SJSA1 (cell line): ENCODE data around the gene ZNF350. TPM values are rescaled to one million over a fixed set of nuclear protein-coding genes. Genes with fewer than 3 reads are reported as not detected.
"Not testable (repeated sequence)": the region's sequence is repeated elsewhere in the genome, so short reads cannot be mapped to it uniquely, and the experiment has no call there.

Experiments used
- DNase-seq, 2 experiments: peaks; one replicate each; pipeline ENCODE4 v3.0.0-alpha.2; 2015 to 2020; ENCODE audit warnings: low spot score in 2 of 2, low read depth in 1 of 2
- H3K27ac ChIP-seq: fragments of 250-450 bp; sonication (Bioruptor Pico); 2 replicates; pipeline ENCODE4 v1.5.1; 2020; ENCODE audit warnings: mild to moderate bottlenecking, moderate library complexity
- H3K27me3 ChIP-seq: fragments of 250-450 bp; sonication (Bioruptor Pico); replicated peaks from 2 replicates; pipeline ENCODE4 v1.5.1; 2020; ENCODE audit warnings: mild to moderate bottlenecking, moderate library complexity
- H3K36me3 ChIP-seq: fragments of 250-450 bp; sonication (Bioruptor Pico); 2 replicates; pipeline ENCODE4 v1.5.1; 2020; ENCODE audit warnings: mild to moderate bottlenecking
- H3K4me1 ChIP-seq: fragments of 250-450 bp; sonication (Bioruptor Pico); replicated peaks from 2 replicates; pipeline ENCODE4 v1.6.1; 2021; ENCODE audit warnings: mild to moderate bottlenecking
- H3K4me3 ChIP-seq: fragments of 250-450 bp; sonication (Bioruptor Pico); 2 replicates; pipeline ENCODE4 v1.5.1; 2020; ENCODE audit warnings: mild to moderate bottlenecking
- H3K9me3 ChIP-seq: fragments of 250-450 bp; sonication (Bioruptor Pico); replicated peaks from 2 replicates; pipeline ENCODE4 v1.5.1; 2020; ENCODE audit warnings: mild to moderate bottlenecking
- total RNA-seq: library from RNA; depleted of rRNA; stranded (reverse); fragments of >200 nt; shearing (Covaris generic); gene quantifications from 2 replicates; pipeline ENCODE4 v1.2.3, GENCODE V29; 2014

ZNF350 gene
- total RNA-seq, 1 experiment from 2014 or later = 2.9 TPM

DNA sequence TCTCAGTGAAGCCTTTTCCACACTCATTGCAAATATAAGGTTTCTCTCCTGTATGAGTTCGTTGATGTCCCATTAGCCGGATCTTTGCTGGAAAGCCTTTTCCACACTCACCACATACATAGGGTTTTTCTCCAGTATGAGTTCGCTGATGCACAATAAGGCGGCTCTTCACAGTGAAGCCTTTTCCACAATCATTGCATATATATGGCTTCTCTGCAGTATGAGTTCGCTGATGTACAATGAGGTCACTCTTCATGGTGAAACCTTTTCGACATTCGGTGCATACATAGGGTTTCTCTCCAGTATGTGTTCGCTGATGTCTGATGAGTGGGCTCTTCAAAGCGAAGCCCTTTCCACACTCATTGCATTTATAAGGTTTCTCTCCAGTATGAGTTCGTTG is 6.8 kb upstream of the ZNF350 start:
- H3K27ac ChIP-seq = no peak overlapping the region
- peaks cover 36% of the 10 kb centered on the region for H3K36me3 ChIP-seq
- H3K9me3 ChIP-seq = peaks cover 34% of the 10 kb centered on the region
- H3K4me1 ChIP-seq = no peaks in the 10 kb centered on the region
- H3K4me3 ChIP-seq = no peak overlapping the region
- no peak for DNase-seq
- H3K27me3 ChIP-seq = no peaks in the 10 kb centered on the region

DNA sequence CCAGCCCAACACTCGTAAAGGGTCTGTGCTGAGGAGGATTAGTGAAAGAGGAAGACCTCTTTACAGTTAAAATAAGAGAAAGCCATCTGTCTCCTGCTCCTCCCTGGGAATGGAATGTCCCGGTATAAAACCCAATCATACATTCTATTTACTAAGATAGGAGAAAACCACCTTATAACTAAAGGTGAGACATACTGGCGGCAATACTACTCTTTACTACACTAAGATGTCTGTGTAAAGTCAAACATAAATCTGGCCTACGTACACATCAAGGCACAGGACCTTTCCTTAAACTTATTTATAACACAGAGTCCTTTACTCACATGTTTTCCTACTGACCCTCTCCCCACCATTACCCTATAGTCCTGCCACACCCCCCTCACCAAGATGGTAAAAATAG is 3.3 kb downstream of the ZNF350 start:
- Histone ChIP-seq H3K4me1 (no peaks in the 10 kb centered on the region), H3K27me3 (no peaks in the 10 kb centered on the region), H3K27ac (no peak overlapping the region), H3K4me3 (no peak overlapping the region), H3K9me3 (peaks cover 14% of the 10 kb centered on the region), H3K36me3 (peaks cover 5% of the 10 kb centered on the region; the same call in 1 of the 2 replicates)
- DNase-seq = no peak

- H3K9me3 ChIP-seq, H3K4me1 ChIP-seq, DNase-seq, H3K4me3 ChIP-seq, H3K27ac ChIP-seq, H3K27me3 ChIP-seq, H3K36me3 ChIP-seq: not testable (repeated sequence)
These were observed 5.7 kb downstream of the ZNF350 start for GRCh38 chr19:51980926-51981325.

DNA sequence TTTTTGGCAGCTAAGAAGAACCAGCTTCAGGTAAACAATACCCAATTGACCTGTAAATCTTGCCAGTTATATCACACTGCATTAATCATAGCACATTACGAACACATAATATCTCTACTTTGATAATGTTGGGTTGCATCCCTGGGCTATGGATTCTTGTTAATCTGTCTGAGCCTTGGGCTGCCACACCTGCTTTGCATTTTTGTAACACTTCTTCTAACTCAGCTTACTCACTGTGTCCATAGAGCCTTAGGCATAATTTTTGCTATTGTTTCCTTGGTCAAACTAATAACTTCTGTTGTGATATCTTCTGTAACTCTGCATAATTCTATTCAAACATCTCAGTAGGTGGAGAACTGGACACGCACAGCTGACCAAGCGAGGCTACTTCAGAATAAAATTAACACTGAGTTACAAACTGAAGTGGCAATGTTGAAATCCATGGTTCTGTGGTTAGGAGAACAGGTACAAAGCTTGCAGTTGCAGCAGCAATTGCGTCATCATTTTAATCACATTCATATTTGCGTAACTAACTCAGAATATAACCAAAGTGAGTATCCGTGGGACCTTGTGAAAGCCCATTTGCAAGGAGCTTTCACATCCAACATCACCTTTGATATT is 6.4 kb downstream of the ZNF350 start:
- no peak for DNase-seq
- Histone ChIP-seq H3K27me3 (no peaks in the 10 kb centered on the region), H3K36me3 (0 out of 2 replicates have a peak, but pooled peaks cover 3% of the 10 kb centered on the region), H3K4me3 (no peak overlapping the region), H3K9me3 (peaks cover 5% of the 10 kb centered on the region; the same call in 1 of the 2 replicates), H3K27ac (no peak overlapping the region), H3K4me1 (no peaks in the 10 kb centered on the region)

DNA sequence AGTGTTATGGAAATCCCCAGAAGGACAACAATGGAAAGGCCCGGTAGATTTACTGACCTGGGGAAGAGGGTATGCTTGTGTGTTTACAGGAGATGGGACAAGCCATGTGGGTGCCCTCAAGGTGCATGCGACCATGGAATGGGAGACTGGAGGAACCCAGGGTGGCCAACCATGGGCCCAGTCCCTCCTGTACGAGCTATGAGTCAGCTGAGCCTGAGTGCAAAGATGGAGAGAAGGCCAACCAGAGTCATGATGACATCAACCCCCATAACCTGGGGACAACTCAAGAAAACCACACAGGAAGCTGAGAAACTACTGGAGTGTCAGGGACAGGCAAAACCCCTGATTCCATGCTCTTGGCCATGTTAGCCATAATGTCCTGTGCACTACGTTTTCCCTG is 7.8 kb downstream of the ZNF350 start:
- no peaks in the 10 kb centered on the region for H3K27me3 ChIP-seq
- peaks cover 9% of the 10 kb centered on the region; the same call in 1 of the 2 replicates for H3K9me3 ChIP-seq
- no peak for DNase-seq
- H3K4me3 ChIP-seq = no peak overlapping the region
- H3K4me1 ChIP-seq = no peaks in the 10 kb centered on the region
- no peak overlapping the region for H3K27ac ChIP-seq
- H3K36me3 ChIP-seq = peaks cover 6% of the 10 kb centered on the region

- Histone ChIP-seq H3K4me1 (no peaks in the 10 kb centered on the region), H3K4me3 (no peak overlapping the region), H3K36me3 (peaks cover 16% of the 10 kb centered on the region), H3K27ac (no peak overlapping the region), H3K27me3 (no peaks in the 10 kb centered on the region), H3K9me3 (peaks cover 10% of the 10 kb centered on the region; the same call in 1 of the 2 replicates)
- DNase-seq = no peak
These were observed 9.3 kb downstream of the ZNF350 start for GRCh38 chr19:51977346-51977745.

DNA sequence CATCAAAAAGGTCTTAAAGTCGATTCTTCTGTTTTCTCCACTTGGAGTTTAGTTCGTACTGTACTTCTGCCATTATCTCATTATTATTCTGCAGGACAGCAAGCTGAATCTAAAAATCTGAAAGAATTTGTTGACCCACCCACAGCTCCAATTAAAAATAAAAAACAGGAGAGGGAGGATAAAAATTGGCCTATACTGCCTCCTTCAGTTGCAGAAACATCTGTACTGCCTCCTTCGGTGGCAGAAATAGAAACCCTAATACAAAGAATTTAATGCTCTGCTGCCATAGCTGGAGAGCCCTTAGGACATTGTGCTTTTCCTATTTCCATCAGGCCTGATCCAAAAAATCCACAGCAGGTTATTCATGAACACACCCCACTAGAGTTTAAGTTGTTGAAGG is 9.8 kb downstream of the ZNF350 start:
- H3K9me3 ChIP-seq = peaks cover 11% of the 10 kb centered on the region
- H3K4me1 ChIP-seq = no peaks in the 10 kb centered on the region
- H3K36me3 ChIP-seq = peaks cover 16% of the 10 kb centered on the region
- no peaks in the 10 kb centered on the region for H3K27me3 ChIP-seq
- H3K27ac ChIP-seq = no peak overlapping the region
- no peak overlapping the region for H3K4me3 ChIP-seq
- DNase-seq = no peak

DNA sequence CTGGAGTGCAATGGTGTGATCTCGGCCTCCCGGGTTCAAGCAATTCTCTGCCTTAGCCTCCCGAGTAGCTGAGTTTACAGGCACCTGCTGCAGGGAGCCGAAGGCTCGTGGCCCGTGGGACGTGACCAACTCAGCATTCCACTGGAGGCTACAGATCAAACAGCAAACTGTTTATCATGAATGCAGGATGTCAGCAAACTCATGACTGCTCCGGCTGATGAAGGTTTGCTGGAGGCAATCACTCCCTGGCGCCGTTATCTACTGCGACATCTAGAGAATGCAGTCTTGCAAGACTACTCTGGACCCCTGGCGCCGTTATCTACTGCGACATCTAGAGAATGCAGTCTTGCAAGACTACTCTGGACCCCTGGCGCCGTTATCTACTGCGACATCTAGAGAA is 10.9 kb downstream of the ZNF350 start:
- H3K27me3 ChIP-seq, DNase-seq, H3K4me1 ChIP-seq, H3K4me3 ChIP-seq, H3K27ac ChIP-seq: not testable (repeated sequence)
- H3K36me3 ChIP-seq = peaks cover 21% of the 10 kb centered on the region
- peaks cover 22% of the 10 kb centered on the region for H3K9me3 ChIP-seq

DNA sequence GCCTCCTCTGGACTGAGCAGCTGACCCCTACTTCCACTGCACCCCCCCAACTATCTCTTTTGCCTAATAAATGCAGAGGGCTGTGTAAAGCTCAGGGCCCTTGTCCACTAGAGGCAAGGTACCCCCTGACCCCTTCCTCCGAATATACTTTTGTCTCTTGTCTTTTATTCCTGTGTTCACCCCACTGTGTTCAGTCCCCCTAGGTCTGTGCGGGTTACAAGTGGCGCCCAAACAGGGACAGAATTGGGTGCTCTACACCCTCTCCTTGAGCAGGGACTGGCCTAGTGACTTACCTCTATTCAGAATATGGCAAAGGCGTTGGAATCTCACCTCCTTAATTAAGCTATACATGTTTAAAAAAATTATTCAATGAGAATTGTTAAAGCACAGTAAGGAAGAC is 15.0 kb downstream of the ZNF350 start:
- Histone ChIP-seq H3K36me3 (peaks cover 36% of the 10 kb centered on the region), H3K4me1 (no peaks in the 10 kb centered on the region), H3K4me3 (no peak overlapping the region), H3K27ac (no peak overlapping the region), H3K27me3 (no peaks in the 10 kb centered on the region), H3K9me3 (peaks cover 30% of the 10 kb centered on the region)
- DNase-seq = no peak

DNA sequence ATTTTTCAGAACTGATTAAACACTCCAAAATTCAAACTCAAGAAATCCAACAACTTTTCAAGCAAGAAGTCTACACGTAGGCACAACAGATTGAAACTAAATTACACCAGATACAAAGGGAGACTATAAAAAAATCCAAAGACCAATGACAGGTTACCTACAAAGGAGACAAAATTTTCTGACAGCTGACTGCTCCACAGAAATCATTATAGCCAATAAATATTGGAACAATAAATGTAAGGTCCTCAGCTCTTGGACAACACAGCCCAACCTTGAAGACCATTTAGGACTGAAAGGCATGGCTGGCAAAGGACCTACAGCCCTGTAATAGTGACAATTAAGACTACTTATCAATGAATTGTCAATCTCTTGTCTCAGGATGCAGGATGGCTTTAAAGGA is 15.9 kb downstream of the ZNF350 start:
- no peak overlapping the region for H3K27ac ChIP-seq
- H3K36me3 ChIP-seq = peaks cover 40% of the 10 kb centered on the region
- no peak for DNase-seq
- peaks cover 32% of the 10 kb centered on the region for H3K9me3 ChIP-seq
- no peaks in the 10 kb centered on the region for H3K27me3 ChIP-seq
- no peaks in the 10 kb centered on the region for H3K4me1 ChIP-seq
- no peak overlapping the region for H3K4me3 ChIP-seq

DNA sequence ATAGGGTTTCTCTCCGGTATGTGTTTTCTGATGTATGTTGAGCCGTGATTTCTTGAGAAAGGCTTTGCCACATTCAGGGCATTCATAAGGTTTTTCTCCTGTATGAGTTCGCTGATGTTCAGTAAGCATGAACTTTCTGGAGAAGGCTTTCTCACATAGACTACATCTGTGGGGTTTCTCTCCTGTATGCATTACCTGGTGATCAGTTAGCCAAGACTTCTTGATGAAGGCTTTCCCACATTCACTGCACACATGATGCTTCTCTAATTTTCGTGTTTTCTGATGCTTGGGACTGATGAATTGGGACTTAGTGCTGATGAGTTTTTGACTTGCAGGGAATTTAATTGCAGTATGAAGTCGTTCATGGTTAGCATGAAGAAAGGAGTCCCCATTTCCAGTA is 21.1 kb downstream of the ZNF350 start:
- Histone ChIP-seq H3K27me3 (no peaks in the 10 kb centered on the region), H3K9me3 (peaks cover 30% of the 10 kb centered on the region), H3K4me1 (no peaks in the 10 kb centered on the region), H3K36me3 (peaks cover 35% of the 10 kb centered on the region), H3K27ac (no peak overlapping the region), H3K4me3 (no peak overlapping the region)
- DNase-seq = no peak

DNA sequence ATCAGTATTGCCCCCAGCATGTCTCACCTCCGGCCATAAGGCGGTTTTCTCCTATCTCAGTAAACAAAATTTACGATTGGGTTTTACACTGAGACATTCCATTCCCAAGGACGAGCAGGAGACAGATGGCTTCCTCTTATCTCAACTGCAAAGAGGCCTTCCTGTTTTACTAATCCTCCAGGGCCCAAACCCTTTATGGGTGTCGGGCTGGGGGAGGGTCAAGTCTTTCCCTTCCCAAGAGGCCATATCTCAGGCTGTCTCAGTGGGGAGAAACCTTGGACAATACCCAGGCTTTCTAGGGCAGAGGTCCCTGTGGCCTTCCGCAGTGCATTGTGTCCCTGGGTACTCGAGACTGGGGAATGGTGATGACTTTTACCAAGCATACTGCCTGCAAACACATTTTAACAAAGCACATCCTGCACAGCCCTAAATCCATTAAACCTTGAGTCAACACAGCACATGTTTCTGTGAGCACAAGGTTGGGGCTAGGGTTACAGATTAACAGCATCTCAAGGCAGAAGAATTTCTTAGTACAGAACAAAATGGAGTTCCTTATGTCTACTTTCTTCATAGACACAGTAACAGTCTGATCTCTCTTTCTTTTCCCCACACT is 25.9 kb downstream of the ZNF350 start:
- Histone ChIP-seq H3K9me3 (peaks cover 23% of the 10 kb centered on the region), H3K36me3 (peaks cover 13% of the 10 kb centered on the region)
- H3K4me1 ChIP-seq, H3K27me3 ChIP-seq, H3K4me3 ChIP-seq, H3K27ac ChIP-seq, DNase-seq: not testable (repeated sequence)

DNA sequence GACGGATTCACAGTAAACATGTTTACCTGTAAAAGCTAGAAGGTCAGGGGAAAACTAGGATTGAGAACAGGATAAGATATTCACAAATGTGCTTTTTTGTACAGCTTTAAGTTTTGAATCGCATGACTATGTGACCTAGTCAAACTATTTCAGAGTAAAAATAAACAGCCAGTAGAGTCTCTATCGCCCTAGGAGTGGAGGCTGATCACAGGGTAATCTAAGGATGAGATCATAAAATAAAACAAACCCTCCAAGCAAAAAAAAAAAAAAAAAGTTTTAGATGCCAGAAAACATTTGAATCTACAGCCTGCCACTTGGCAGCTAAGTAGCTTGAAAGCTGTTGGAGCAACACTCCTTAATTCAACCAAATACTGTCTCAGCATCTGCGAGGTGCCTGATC is 26.8 kb downstream of the ZNF350 start:
- H3K36me3 ChIP-seq = peaks cover 4% of the 10 kb centered on the region; the same call in 1 of the 2 replicates

GRCh38 chr19:51957846-51958245 is 28.8 kb downstream of the ZNF350 start:
- H3K4me1 ChIP-seq, DNase-seq, H3K27ac ChIP-seq, H3K9me3 ChIP-seq, H3K36me3 ChIP-seq, H3K27me3 ChIP-seq, H3K4me3 ChIP-seq: not testable (repeated sequence)

More for the DNA sequence above, 26.8 kb downstream of the ZNF350 start:
- Histone ChIP-seq H3K27ac (no peak overlapping the region), H3K4me3 (no peak overlapping the region), H3K27me3 (no peaks in the 10 kb centered on the region), H3K4me1 (no peaks in the 10 kb centered on the region), H3K9me3 (peaks cover 15% of the 10 kb centered on the region)
- DNase-seq = no peak
